A673 (cell line): ENCODE measurements around the gene UPK1B. TPM values are rescaled to one million over a fixed set of nuclear protein-coding genes. Genes with fewer than 3 reads are reported as not detected.

ENCODE experiments used
- BruUV-seq: library from RNA; stranded (reverse); fragments of 400-500 nt; replicated peaks from 2 replicates; lab custom pipeline; 2021; lab: Mats Ljungman, UMichigan
- CTCF ChIA-PET: fragments of 300-600 bp; sonication (Branson Sonifier 250); formaldehyde crosslinking; loops from one replicate; lab custom pipeline; 2022; ENCODE audit warnings: antibody characterized with exemption; lab: Charles Lee
- POLR2A ChIA-PET: fragments of 300-600 bp; sonication (Branson Sonifier 250); formaldehyde crosslinking; loops from one replicate; lab custom pipeline; 2022; ENCODE audit warnings: antibody characterized with exemption; ENCODE audit not compliant: low non-redundant PET; lab: Charles Lee
- DNase-seq: peaks from one replicate; pipeline ENCODE4 v3.0.0-alpha.2; 2015; ENCODE audit warnings: low spot score
- H3K27ac ChIP-seq: fragments of 200-600 bp; sonication (generic); 2 replicates; pipeline ENCODE4 v1.5.1; 2016; ENCODE audit warnings: mixed run types, low read depth, mild to moderate bottlenecking, mixed read lengths, antibody characterized with exemption, low read length; ENCODE audit not compliant: poor library complexity, severe bottlenecking
- H3K27me3 ChIP-seq: fragments of 200-600 bp; sonication (generic); replicated peaks from 2 replicates; pipeline ENCODE4 v1.6.1; 2017; ENCODE audit warnings: mixed run types, low read depth, mild to moderate bottlenecking, mixed read lengths, antibody characterized with exemption, low read length; ENCODE audit not compliant: insufficient read depth, poor library complexity
- H3K36me3 ChIP-seq: fragments of 200-600 bp; sonication (generic); 2 replicates; pipeline ENCODE4 v1.6.1; 2016; ENCODE audit warnings: mixed run types, mild to moderate bottlenecking, mixed read lengths, antibody characterized with exemption, low read length; ENCODE audit not compliant: insufficient read depth, poor library complexity, severe bottlenecking
- H3K4me1 ChIP-seq: fragments of 200-600 bp; sonication (generic); 2 replicates; pipeline ENCODE4 v1.6.1; 2017; ENCODE audit warnings: mixed run types, mild to moderate bottlenecking, mixed read lengths, antibody characterized with exemption, low read length; ENCODE audit not compliant: insufficient read depth, poor library complexity, severe bottlenecking
- H3K4me3 ChIP-seq: fragments of 200-600 bp; sonication (generic); 2 replicates; pipeline ENCODE4 v1.5.1; 2016; ENCODE audit warnings: low read depth, mixed run types, mild to moderate bottlenecking, mixed read lengths, low read length; ENCODE audit not compliant: poor library complexity, severe bottlenecking
- H3K9me3 ChIP-seq: fragments of 200-600 bp; sonication (generic); 2 replicates; pipeline ENCODE4 v1.6.1; 2016; ENCODE audit warnings: mixed run types, low read depth, mild to moderate bottlenecking, mixed read lengths, antibody characterized with exemption, low read length; ENCODE audit not compliant: poor library complexity, severe bottlenecking
- EZH2 ChIP-seq: fragments of 200-600 bp; sonication (generic); IDR thresholded peaks from 2 replicates; pipeline ENCODE4 v1.6.1; 2017; ENCODE audit warnings: borderline replicate concordance, low read depth, mild to moderate bottlenecking, mixed read lengths, antibody characterized with exemption, low read length; ENCODE audit not compliant: poor library complexity, severe bottlenecking
- intact Hi-C: fragments of 100-400 bp; cut with micrococcal nuclease; formaldehyde crosslinking; loops from one replicate; pipeline ENCODE4 v1.10.0; 2022; ENCODE audit not compliant: unreplicated experiment
- total RNA-seq: library from RNA; stranded (reverse); gene quantifications from 2 replicates; pipeline ENCODE4 v1.2.3, GENCODE V29; 2021
- TF ChIP-seq, protein P1 (sequence below): fragments of 300-800, 200-600 bp; sonication (generic); conservative IDR thresholded peaks from 2 replicates; pipeline ENCODE4 v1.5.1; 2017; ENCODE audit warnings: low read depth, mild to moderate bottlenecking, antibody characterized with exemption, low read length, moderate library complexity, mixed read lengths

The UPK1B gene
- total RNA-seq, 1 experiment from 2014 or later, result not detected

- Histone ChIP-seq H3K27me3 (no peaks in the 10 kb centered on the region), H3K27ac (no peak overlapping the region), H3K4me3 (no peak overlapping the region), H3K9me3 (no peaks in the 10 kb centered on the region), H3K4me1 (no peaks in the 10 kb centered on the region), H3K36me3 (no peaks in the 10 kb centered on the region)
- ChIA-PET CTCF (no interaction called here), POLR2A (no interaction called here)
- BruUV-seq, result no TSS peak
- intact Hi-C loops, result loop anchor here (10.0 kb wide), 1 partner anchor 244 kb away; no protein-coding TSS in a partner anchor
- no peak for DNase-seq
- TF ChIP-seq, protein P1, sequence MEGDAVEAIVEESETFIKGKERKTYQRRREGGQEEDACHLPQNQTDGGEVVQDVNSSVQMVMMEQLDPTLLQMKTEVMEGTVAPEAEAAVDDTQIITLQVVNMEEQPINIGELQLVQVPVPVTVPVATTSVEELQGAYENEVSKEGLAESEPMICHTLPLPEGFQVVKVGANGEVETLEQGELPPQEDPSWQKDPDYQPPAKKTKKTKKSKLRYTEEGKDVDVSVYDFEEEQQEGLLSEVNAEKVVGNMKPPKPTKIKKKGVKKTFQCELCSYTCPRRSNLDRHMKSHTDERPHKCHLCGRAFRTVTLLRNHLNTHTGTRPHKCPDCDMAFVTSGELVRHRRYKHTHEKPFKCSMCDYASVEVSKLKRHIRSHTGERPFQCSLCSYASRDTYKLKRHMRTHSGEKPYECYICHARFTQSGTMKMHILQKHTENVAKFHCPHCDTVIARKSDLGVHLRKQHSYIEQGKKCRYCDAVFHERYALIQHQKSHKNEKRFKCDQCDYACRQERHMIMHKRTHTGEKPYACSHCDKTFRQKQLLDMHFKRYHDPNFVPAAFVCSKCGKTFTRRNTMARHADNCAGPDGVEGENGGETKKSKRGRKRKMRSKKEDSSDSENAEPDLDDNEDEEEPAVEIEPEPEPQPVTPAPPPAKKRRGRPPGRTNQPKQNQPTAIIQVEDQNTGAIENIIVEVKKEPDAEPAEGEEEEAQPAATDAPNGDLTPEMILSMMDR, result no peak
- no peak for TF ChIP-seq EZH2
These were observed 32.9 kb upstream of the UPK1B start for GRCh38 chr3:119140466-119140865.

- no TSS peak for BruUV-seq
- POLR2A ChIA-PET, result no interaction called here
These were observed 28.3 kb upstream of the UPK1B start for GRCh38 chr3:119145128-119145499.

GRCh38 chr3:119145500-119146167 lies 27.8 kb upstream of the UPK1B start, which contains the start of gene TEX55:
Gene TEX55, plus strand, starts transcription at chr3:119146165. Its CDS starts 25 bp downstream, at chr3:119146190.
- DNase-seq, result peak; percentile 66
- ChIA-PET POLR2A (no interaction called here), CTCF (interaction anchor here (1.7 kb wide), 1 partner anchor 96 kb away, joined by 9 read pairs; the partner anchor contains the start of gene B4GALT4)
- Histone ChIP-seq H3K4me3 (no peak within 1 kb of the TSS), H3K36me3 (no peaks in the 10 kb centered on the region), H3K27me3 (no peaks in the 10 kb centered on the region), H3K4me1 (no peaks in the 10 kb centered on the region), H3K9me3 (no peaks in the 10 kb centered on the region), H3K27ac (no peak within 1 kb of the TSS)
- BruUV-seq, result no TSS peak
- intact Hi-C loops, result loop anchor here (1.0 to 10.0 kb wide), 3 partner anchors 96 to 531 kb away; partner anchors contain the start of gene COX17
- no peak for TF ChIP-seq EZH2
- TF ChIP-seq, protein P1, result peak; percentile 72

More at GRCh38 chr3:119145128-119145499, 28.3 kb upstream of the UPK1B start:
- intact Hi-C loops, result loop anchor here (1.0 to 10.0 kb wide), 3 partner anchors 96 to 532 kb away; partner anchors contain the start of gene COX17
- CTCF ChIA-PET, result no interaction called here
- no peak overlapping the region for H3K4me3 ChIP-seq
- no peaks in the 10 kb centered on the region for H3K27me3 ChIP-seq
- no peaks in the 10 kb centered on the region for H3K9me3 ChIP-seq
- DNase-seq, result no peak
- TF ChIP-seq, protein P1, result no peak
- no peak for TF ChIP-seq EZH2
- H3K36me3 ChIP-seq, result no peaks in the 10 kb centered on the region
- H3K27ac ChIP-seq, result no peak overlapping the region
- no peaks in the 10 kb centered on the region for H3K4me1 ChIP-seq
